HG02884 (cell line): ENCODE data around the gene SORCS1.

Source experiments
- ATAC-seq: cut with Tn5 transposase; IDR thresholded peaks from one replicate; pipeline ENCODE4 v1.9.1; 2021; ENCODE audit warnings: mild to moderate bottlenecking, moderate library complexity; ENCODE audit not compliant: unreplicated experiment

The SORCS1 gene

GRCh38 chr10:106908225-106908624 lies 256.3 kb downstream of the SORCS1 start:
- ATAC-seq = no peak

- ATAC-seq = no peak
Measured at GRCh38 chr10:106904209-106904608, 260.3 kb downstream of the SORCS1 start.

DNA sequence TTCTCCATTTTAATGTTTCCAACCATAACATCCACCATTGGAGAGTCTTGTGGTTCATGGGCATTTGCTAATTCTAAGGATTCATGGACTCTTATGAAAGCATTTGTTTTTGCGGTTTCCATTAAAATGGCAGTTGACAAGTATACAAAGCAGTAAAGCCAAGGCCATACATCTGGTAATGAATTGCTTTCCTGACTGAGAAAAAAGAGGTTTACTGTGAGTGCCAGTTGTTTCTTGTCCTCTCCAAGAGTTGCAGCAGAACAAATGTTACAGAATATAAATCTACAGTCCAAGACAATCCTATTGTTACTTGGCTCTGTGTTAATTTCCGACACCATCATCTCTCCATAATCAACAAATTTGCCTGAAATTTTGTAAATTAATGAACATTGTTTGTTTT lies 261.3 kb downstream of the SORCS1 start:
- no peak for ATAC-seq

GRCh38 chr10:106900016-106900652 lies 264.4 kb downstream of the SORCS1 start:
- ATAC-seq = no peak

GRCh38 chr10:106898446-106898845 lies 266.1 kb downstream of the SORCS1 start:
- no peak for ATAC-seq

DNA sequence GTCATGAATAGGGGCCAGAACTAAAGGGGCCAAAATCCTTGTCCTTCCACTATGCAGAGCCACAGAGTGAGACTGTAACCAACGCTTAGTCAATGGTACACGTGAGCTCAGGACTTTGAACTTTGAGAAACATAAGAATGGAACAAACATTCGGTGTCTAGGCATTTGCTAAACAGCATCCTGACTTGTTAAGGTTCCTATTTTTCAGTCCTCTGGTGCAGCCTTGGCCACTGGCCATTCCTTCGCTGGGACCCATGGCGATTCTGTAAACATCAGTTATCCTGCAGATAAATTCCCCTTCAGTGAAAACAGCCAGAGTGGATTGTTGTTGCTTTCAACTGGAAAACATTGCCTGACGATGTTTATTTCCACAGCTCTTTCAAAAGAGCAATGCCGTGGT lies 266.8 kb downstream of the SORCS1 start:
- ATAC-seq = no peak

GRCh38 chr10:106894692-106895091 lies 269.8 kb downstream of the SORCS1 start:
- no peak for ATAC-seq

DNA sequence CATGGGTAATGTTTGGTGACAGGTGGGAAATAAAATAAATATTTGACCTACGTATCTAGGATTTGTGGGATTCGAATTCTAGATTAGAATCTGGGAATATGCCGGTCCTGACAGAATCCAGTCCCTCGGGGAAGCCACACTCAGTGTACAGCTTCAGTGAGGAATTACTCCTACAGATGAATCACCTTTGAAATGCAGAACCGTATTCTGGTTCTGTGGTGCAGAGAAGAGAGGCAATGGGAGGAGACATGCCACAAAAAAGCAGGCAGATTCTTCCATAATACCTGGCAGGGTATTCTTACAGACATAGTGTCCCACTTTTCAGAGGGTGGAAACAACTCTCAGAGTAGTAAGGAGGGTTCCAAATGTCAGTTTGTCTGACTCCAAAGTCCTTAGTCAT lies 286.9 kb downstream of the SORCS1 start:
- ATAC-seq = no peak

DNA sequence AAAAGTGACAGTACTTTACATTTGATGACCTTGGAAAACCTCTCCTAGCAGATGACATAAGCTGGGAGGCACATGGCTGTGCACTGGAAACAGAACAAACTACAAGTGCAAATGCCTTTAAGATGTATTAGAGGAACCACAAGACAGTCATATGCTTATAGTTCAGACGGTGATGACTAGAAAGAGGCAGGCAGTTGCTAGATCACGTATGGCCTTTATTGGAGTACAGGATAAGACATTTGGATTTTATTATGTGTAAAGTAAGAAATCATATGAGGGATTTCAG lies 290.0 kb downstream of the SORCS1 start:
- ATAC-seq = no peak

- ATAC-seq = no peak
Measured at GRCh38 chr10:106873770-106874603, 290.5 kb downstream of the SORCS1 start.

DNA sequence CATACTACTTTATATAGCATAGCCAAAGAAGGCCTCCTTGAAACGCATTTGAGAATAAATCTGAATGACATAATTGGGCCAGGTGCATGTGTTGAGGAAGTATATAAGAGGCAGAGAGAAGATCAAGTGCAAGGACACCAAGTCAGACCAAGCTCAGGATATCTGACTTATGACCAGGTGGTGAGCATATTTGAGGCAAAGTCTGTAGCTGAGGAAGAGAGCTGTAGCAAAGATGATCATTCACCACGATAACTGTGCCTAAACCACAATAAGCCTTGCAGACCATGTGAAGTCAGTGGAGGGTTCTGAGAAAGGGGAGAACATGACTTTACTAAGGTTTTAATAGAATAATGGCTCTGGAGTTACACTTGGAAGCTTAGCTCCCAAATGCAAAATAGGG lies 292.3 kb downstream of the SORCS1 start:
- ATAC-seq = no peak

- ATAC-seq = peak; percentile 56
Measured at GRCh38 chr10:106866244-106866845, 298.2 kb downstream of the SORCS1 start.

DNA sequence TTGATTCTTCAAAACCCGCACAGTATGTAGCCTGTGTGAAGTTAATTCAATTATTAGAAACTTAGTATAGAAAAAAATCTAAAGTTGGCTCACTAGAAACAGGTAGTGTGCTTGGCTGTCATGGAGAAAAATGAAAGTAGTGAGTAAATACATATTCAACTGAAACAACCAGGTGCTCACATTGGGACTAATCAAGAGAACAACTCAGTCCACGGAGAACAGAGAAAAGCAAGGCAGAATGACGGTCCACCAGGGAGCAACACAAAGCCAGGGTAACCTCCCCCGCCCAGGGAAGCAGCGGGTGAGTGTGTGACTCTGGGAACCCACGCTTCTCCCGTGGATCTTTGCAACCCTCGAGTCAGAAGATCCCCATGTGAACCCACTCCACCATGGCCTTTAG lies 300.5 kb downstream of the SORCS1 start:
- ATAC-seq = no peak

DNA sequence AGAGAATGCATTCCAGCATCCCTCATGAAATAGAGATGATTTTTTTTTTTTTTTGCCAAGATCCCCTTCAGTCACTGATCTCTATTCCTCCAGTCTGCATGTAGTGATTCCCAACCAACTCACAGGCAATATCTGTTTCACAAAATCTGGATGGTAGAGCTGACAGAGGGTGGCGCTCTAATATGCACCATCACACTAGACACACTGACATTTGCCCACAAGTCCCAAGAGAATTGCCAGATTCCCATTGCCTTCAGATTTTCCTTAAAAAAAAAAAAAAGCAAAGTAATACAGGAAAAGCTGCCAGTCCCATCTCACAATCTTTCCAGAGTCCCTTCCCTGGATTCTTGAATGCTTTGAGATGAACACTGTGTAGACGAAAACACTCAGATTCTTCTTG lies 301.0 kb downstream of the SORCS1 start:
- no peak for ATAC-seq

- ATAC-seq = no peak
Measured at GRCh38 chr10:106859892-106860652, 304.4 kb downstream of the SORCS1 start.

DNA sequence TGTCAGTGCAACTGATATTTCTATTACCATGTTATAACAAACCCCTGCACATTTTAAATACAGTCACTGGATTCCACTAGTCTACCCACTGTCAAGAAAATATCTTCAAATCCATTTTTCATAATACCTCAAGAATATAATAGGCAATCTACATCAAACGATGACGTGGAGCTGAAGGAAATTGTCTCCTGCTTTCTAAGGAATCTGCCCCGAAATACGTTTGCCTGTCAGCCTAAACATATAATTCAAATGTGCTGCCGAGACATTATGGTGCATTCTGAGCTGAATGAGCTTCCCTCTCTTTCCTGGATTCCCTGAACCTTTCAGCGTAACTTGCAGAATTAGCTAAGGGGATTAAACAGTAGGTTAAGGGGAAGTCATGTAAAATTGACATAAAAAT lies 306.8 kb downstream of the SORCS1 start:
- ATAC-seq = no peak

DNA sequence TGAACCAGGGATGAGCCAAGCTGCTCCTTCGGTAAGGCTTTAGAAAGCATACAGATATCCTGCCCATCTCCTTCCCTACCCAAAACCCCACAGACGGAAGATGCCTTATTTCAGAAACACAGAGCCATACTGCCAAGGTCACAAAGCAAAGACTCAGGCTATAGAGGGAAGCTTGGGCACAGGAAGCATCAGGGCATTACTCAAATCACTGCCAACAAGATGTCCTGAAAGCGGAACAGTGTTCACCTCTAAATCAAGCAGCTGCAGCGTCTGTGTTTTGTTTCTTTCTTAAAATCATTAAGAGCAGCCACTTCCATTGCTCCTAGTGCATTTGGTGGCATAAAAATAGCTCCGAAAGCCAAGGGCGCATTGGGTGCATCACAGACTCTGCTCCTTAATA lies 307.3 kb downstream of the SORCS1 start:
- no peak for ATAC-seq

- ATAC-seq = peak; percentile 90
Measured at GRCh38 chr10:106836933-106837663, 327.4 kb downstream of the SORCS1 start.

GRCh38 chr10:106832846-106833245 lies 331.7 kb downstream of the SORCS1 start:
- no peak for ATAC-seq

DNA sequence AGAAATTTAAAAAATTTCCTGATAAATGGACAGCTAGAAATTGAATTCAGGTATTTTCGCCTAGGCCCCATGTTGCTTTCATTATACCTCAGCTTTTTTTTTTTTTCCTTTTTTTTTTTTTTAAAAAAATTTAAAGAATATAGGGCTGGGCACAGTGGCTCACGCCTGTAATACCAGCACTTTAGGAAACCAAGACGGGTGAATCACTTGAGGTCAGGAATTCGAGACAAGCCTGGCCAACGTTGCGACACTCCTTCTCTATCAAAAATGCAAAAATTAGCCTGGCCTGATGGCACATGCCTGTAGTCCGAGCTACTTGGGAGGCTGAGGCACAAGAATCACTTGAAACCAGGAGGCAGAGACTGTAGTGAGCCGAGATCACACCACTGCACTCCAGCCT lies 334.0 kb downstream of the SORCS1 start:
- ATAC-seq = no peak

DNA sequence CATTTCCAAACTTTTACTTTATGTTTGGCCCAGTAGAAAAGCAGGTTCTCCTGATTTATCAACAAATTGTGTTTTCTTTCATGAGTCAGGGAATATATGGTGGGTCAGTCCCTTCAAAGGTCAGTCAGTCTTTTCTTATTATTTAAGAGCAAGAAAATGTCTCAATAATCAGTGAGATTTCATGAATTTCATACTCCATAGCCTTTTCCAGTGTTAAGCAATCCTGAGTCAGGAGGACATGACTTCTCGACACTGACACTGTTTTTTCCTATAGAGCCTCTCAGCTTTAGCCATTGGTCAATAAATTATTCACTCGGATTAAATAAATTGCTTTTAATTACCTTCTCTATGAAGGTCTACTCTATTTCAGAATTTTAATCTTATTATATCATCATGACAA lies 334.5 kb downstream of the SORCS1 start:
- ATAC-seq = no peak
